22Rv1 (cell line): Measurements from ENCODE around the gene XRCC3.

ENCODE experiments used
- H3K27ac ChIP-seq: fragments of 450-650 bp; 2 replicates; pipeline ENCODE4 v1.5.1; 2017
- CTCF ChIP-seq: fragments of 450-650 bp; IDR thresholded peaks from 2 replicates; pipeline ENCODE4 v1.5.1; 2017; ENCODE audit warnings: mild to moderate bottlenecking
- ZFX ChIP-seq: fragments of 450-650 bp; IDR thresholded peaks from 2 replicates; pipeline ENCODE4 v1.6.1; 2017; ENCODE audit warnings: antibody characterized with exemption, borderline replicate concordance

Gene XRCC3

GRCh38 chr14:103729496-103730448 is 14.5 kb upstream of the XRCC3 start:
- TF ChIP-seq ZFX (no peak), CTCF (no peak)
- H3K27ac ChIP-seq: peak overlapping the region; percentile 89

- TF ChIP-seq ZFX (no peak), CTCF (peak; percentile 47)
- H3K27ac ChIP-seq: peak overlapping the region; percentile 89
Measured at GRCh38 chr14:103728721-103729120, 13.5 kb upstream of the XRCC3 start.

GRCh38 chr14:103728141-103728540 is 12.9 kb upstream of the XRCC3 start:
- peak overlapping the region; percentile 89 for H3K27ac ChIP-seq
- TF ChIP-seq CTCF (no peak), ZFX (no peak)

GRCh38 chr14:103727313-103727980 is 12.2 kb upstream of the XRCC3 start:
- TF ChIP-seq ZFX: no peak
- TF ChIP-seq CTCF: peak; percentile 79
- H3K27ac ChIP-seq: peak overlapping the region; percentile 89

- no peak overlapping the region for H3K27ac ChIP-seq
- TF ChIP-seq CTCF: no peak
- TF ChIP-seq ZFX: no peak
Measured at GRCh38 chr14:103726474-103726873, 11.2 kb upstream of the XRCC3 start.

GRCh38 chr14:103725739-103726395 is 10.6 kb upstream of the XRCC3 start:
- no peak overlapping the region for H3K27ac ChIP-seq
- TF ChIP-seq CTCF (no peak), ZFX (no peak)
